ENCODE data around the gene PRXL2A.

Gene PRXL2A

DNA sequence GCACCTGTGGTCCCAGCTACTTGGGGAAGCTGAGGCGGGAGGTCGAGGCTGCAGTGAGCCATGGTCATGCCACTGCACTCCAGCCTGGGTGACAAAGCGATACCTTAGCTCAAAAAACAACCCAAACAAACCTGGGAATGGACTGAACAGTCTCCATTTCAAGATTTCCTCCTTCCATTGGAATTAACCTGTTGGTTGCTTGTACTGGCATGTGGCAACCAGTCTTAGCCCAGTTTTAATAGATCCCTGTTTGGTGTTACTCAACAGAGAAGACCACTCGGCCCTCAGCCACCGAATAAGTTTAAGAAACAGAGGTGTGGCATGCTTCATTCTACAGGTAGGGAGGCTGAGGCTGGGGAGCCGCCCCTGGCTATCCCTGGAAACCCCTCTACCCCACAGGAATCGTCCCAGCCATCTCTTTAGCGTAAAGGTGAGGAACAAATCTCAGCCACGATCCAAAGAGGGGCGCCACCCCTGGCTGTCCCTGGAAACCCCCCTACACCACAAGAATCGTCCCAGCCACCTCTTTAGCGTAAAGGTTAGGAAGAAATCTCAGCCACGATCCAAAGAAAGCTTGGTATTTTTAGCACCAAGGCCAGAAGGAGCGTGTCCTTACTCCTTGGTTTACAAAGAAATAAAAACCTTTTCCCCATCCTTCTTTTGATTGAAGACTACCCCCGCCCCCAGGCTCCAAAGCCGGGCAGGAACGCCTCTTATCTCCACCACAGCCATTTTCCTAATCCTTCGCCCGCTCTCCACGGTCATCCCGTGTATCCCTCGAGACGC, 44.9 kb downstream of the PRXL2A start:
- ChIA-PET CTCF (interaction anchor here (0.7 to 33.8 kb wide), 9 partner anchors 9 to 208 kb away, joined by 3 to 717 read pairs (median 3); no protein-coding TSS in a partner anchor), POLR2A (interaction anchor here (0.5 to 2.8 kb wide), 3 partner anchors 47 to 560 kb away, joined by 3 to 8 read pairs (median 4); no protein-coding TSS in a partner anchor)
- peak overlapping the region; percentile 57 for H3K4me3 ChIP-seq (ENCODE audit: low read depth, low read length)
- TF ChIP-seq CTCF (IDR thresholded peaks at IDR 0.05; ENCODE audit: insufficient read depth, low read length, missing control alignments), result no peak
- DNase-seq (ENCODE audit: low read depth, low spot score), result no peak

DNA sequence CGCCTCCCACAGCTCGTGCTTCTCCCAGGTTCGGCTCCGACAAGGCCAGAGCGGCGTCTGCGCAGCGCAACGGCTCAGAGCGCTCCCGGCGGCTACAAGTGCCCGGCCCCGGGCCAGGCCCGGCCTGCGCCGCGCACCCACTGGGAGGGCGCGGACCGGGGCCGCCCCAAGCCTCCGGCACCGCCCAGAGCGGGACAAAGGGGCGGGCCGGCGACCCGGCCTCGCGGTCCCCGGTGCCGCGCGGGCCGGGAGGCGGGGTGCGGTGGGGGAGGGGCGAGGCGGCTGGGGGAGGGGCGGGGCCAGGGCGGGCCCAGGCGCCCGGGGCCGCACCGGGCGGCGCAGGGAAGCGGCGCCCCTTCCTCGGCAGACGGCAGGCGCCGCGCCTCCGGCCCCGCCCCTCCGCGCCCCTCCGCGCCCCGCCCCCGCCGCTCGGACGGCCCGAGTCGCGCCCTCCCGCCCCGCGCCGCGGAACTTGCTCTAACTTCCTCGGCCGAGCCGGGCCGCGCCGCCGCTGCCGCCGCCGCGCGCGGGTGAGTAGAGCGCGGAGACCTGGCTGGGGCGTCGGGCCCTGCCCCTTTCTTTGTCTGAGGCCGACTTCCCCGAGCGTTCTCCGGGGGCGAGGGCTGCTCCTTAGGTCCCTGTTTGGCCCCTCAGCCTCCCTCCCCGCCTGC, 45.6 kb downstream of the PRXL2A start, which contains the start of gene TSPAN14:
TSPAN14 (plus strand) TSS at position 469 of the 671 bp plus-strand sequence. CDS start 34,924 bp downstream, outside the sequence.
- POLR2A ChIA-PET, result interaction anchor here (0.5 to 2.8 kb wide), 3 partner anchors 46 to 52 kb away, joined by 3 to 8 read pairs (median 3); no protein-coding TSS in a partner anchor
- TF ChIP-seq CTCF (IDR thresholded peaks at IDR 0.05; ENCODE audit: insufficient read depth, low read length, missing control alignments), result no peak
- no peak for DNase-seq (ENCODE audit: low read depth, low spot score)

DNA sequence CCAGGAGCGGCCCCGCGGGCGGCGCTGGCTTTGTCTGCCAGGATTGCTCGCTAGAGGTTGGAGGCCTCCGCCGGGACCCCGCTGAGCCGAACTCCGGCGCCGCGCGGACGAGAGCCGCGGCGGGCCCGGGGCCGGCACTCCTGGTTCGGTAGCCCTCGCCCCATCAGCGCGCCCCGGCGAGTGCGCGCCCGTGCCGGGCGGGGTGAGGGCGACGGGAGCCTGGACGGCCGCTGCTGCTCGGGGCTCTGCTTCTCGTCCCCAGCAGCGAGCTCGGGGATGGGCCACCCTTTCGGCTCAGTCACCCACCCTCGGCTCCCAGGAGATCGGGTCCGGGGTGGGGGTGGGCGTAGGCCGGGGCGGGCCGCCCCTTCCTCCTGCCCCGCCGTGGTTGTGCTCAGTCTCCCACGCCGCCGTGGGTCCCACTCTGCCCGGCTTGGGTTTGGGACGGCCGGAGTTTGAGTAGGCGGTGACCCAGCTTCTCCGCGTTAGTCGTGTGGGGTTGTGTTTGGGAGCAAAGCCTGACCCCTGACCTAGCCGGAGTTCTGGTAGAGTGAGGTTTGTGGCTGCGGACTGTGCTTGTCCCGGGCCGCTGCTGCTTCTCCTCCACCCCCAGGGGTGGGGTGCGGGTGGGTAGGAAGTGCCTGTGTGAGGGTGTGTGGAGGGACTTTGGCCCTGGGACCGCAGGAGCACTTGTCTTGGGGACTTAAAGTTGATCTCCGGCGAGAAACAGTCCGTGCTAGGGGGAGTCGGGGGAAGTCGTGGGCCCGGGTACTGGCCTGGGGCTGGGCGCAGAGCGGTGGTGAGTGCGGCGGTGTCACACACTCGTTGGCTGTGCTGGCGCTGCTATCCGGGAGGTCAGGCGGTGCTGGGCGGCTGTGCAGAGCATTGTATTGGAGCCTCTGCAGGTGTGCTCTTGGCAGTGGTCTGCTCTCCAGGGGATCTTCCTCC, 46.4 kb downstream of the PRXL2A start:
- ChIA-PET POLR2A (interaction anchor here (0.6 to 2.8 kb wide), 3 partner anchors 42 to 51 kb away, joined by 3 to 8 read pairs (median 3); no protein-coding TSS in a partner anchor), CTCF (interaction anchor here (2.0 to 33.8 kb wide), 2 partner anchors 10 to 51 kb away, joined by 6 to 717 read pairs; no protein-coding TSS in a partner anchor)
- TF ChIP-seq CTCF (IDR thresholded peaks at IDR 0.05; ENCODE audit: insufficient read depth, low read length, missing control alignments), result no peak
- peak overlapping the region; percentile 79 for H3K4me3 ChIP-seq (ENCODE audit: low read depth, low read length)
- no peak for DNase-seq (ENCODE audit: low read depth, low spot score)

More for the DNA sequence above, 45.6 kb downstream of the PRXL2A start, which contains the start of gene TSPAN14:
- CTCF ChIA-PET, result interaction anchor here (0.8 to 33.8 kb wide), 6 partner anchors 9 to 52 kb away, joined by 3 to 717 read pairs (median 4); no protein-coding TSS in a partner anchor
- peak within 1 kb of the TSS; percentile 79 for H3K4me3 ChIP-seq (ENCODE audit: low read depth, low read length)

DNA sequence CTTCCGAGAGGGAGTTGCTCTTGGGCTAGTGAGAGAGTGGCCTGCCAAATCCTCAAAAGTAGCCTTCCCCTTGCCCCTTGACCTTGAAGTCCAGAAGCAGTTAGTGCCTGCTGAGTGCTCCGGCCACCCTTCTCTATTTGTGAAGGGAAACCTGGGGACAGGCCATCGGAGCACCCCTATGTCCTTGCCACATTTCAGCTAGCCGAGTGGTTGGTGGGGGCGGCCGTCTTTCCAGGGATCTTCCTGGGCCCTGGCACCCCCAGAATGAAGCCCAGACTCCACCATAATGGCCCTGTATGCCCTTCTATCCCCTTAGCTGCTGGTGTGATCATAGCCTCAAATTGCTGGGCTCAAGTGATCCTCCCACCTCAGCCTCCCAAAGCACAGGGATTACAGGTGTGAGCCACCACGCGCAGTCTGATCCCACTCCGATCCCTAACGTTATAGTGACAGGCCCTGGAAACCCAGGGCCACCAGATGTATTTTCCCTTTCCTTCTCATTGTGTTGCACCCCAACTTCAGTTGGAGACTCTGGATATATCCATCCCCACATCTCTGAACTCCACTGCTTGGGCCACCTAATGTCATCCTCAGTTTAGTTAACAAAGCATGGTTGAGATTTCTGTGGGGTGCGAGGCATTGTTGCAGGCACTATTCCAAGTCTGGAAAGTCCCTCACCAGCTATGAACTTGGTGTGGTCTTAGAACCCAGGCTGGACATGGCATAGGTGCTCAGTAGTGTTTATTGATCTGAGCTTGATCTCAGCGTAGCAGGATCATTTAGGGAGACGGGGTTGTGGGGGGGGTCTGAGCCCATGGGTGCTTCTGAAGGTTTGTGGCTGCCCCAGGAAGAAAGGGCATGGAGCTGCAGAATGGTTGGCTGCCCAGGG, 47.4 kb downstream of the PRXL2A start:
- CTCF ChIA-PET, result interaction anchor here (2.0 to 33.8 kb wide), 2 partner anchors 11 to 50 kb away, joined by 6 to 717 read pairs; no protein-coding TSS in a partner anchor
- DNase-seq (ENCODE audit: low read depth, low spot score), result no peak
- TF ChIP-seq CTCF (IDR thresholded peaks at IDR 0.05; ENCODE audit: insufficient read depth, low read length, missing control alignments), result no peak
- H3K4me3 ChIP-seq (ENCODE audit: low read depth, low read length), result peak overlapping the region; percentile 79
- POLR2A ChIA-PET, result no interaction called here

All from AG04449 (cell line).